Inflammatory macrophage treated with lipopolysaccharide for 4 hours (primary cell): ENCODE results near the gene HOXB3.

Experiments
- DNase-seq: peaks from one replicate; pipeline ENCODE4 v3.0.0-alpha.2; 2020

The HOXB3 gene

GRCh38 chr17:48582750-48583069 is 7.3 kb downstream of the HOXB3 start:
- no peak for DNase-seq

GRCh38 chr17:48579760-48580554 is 10.1 kb downstream of the HOXB3 start:
- no peak for DNase-seq

GRCh38 chr17:48579471-48579759 is 10.6 kb downstream of the HOXB3 start:
- no peak for DNase-seq

- DNase-seq, result no peak
These were observed 11.2 kb downstream of the HOXB3 start for GRCh38 chr17:48578616-48579470.

- DNase-seq, result peak; percentile 63
These were observed 12.0 kb downstream of the HOXB3 start, which contains the start of gene HOXB4 for GRCh38 chr17:48577946-48578615. Gene HOXB4, minus strand, starts transcription at chr17:48578350. Its CDS starts 31 bp downstream, at chr17:48578319.

- DNase-seq, result no peak
These were observed 12.6 kb downstream of the HOXB3 start for GRCh38 chr17:48577330-48577945.

GRCh38 chr17:48576479-48577309 is 13.3 kb downstream of the HOXB3 start:
- no peak for DNase-seq

- DNase-seq, result peak; percentile 37
These were observed 14.2 kb downstream of the HOXB3 start for GRCh38 chr17:48575673-48576478.

- DNase-seq, result no peak
These were observed 14.9 kb downstream of the HOXB3 start for GRCh38 chr17:48575066-48575582.

- no peak for DNase-seq
These were observed 15.5 kb downstream of the HOXB3 start for GRCh38 chr17:48574505-48575065.

GRCh38 chr17:48571826-48572417 is 18.1 kb downstream of the HOXB3 start:
- DNase-seq, result no peak

GRCh38 chr17:48571024-48571818 is 18.8 kb downstream of the HOXB3 start:
- DNase-seq, result no peak

GRCh38 chr17:48570325-48571023 is 19.6 kb downstream of the HOXB3 start:
- no peak for DNase-seq

- DNase-seq, result no peak
These were observed 20.2 kb downstream of the HOXB3 start for GRCh38 chr17:48569674-48570324.

- no peak for DNase-seq
These were observed 20.8 kb downstream of the HOXB3 start for GRCh38 chr17:48569240-48569582.

- DNase-seq, result no peak
These were observed 21.4 kb downstream of the HOXB3 start for GRCh38 chr17:48568499-48569239.

GRCh38 chr17:48567646-48568354 is 22.2 kb downstream of the HOXB3 start:
- no peak for DNase-seq
